ENCODE measurements around the gene UGT1A6.

The UGT1A6 gene

DNA sequence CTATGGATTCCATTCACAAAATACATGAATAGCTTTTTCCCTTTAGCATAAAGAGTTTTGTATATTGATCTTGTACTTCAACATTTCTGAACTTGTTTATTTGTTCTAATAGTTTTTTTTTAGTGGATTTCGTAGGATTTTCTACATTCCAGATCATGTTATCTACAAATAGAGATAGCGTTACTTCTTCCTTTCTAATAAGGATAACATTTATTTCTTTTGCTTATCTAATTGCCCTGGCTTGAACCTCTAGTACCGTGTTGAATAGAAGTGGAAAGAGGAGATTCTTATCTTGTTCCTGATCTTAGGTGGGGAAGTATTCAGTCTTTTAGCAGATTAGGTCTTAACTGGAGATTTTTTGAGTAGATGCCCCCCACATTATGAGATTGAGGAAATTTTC is 9.5 kb downstream of the UGT1A6 start:
- no peak for DNase-seq (ENCODE audit: low read depth)
- no peak overlapping the region for H3K4me3 ChIP-seq (ENCODE audit: control insufficient read depth, low read depth, low read length)
- TF ChIP-seq, protein P1, sequence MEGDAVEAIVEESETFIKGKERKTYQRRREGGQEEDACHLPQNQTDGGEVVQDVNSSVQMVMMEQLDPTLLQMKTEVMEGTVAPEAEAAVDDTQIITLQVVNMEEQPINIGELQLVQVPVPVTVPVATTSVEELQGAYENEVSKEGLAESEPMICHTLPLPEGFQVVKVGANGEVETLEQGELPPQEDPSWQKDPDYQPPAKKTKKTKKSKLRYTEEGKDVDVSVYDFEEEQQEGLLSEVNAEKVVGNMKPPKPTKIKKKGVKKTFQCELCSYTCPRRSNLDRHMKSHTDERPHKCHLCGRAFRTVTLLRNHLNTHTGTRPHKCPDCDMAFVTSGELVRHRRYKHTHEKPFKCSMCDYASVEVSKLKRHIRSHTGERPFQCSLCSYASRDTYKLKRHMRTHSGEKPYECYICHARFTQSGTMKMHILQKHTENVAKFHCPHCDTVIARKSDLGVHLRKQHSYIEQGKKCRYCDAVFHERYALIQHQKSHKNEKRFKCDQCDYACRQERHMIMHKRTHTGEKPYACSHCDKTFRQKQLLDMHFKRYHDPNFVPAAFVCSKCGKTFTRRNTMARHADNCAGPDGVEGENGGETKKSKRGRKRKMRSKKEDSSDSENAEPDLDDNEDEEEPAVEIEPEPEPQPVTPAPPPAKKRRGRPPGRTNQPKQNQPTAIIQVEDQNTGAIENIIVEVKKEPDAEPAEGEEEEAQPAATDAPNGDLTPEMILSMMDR (IDR thresholded peaks at IDR 0.05; ENCODE audit: control insufficient read depth, insufficient read depth, low read depth, low read length, missing control alignments): no peak

DNA sequence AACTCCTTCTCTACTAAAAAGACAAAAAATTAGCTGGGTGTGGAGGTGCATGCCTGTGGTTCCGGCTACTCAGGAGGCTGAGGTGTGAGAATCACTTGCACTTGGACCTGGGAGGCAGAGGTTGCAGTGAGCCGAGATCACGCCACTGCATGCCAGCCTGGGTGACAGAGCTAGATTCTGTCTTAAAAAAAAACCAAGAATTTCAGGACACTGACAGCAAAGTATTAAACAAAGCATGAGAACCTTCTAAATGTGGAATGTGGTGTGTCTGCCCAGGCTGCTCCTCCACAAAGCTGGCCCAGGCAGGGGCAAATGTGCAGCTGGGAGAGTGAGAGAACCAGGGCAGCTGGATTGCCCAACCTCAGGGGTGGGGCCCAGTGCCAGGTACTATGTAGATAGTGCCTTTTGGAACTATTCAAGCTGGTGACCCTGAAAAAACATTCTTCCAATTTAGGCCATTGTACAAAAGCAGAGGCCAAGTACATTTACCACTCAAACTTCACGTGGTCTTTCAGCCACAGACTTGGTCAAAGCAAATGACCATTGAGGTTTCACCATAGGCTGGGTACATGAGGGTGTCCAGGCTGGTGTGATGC is 13.3 kb downstream of the UGT1A6 start:
- TF ChIP-seq, protein P1 (IDR thresholded peaks at IDR 0.05; ENCODE audit: control insufficient read depth, insufficient read depth, low read depth, low read length, missing control alignments): no peak
- no peak overlapping the region for H3K4me3 ChIP-seq (ENCODE audit: control insufficient read depth, low read depth, low read length)
- no peak for DNase-seq (ENCODE audit: low read depth)

DNA sequence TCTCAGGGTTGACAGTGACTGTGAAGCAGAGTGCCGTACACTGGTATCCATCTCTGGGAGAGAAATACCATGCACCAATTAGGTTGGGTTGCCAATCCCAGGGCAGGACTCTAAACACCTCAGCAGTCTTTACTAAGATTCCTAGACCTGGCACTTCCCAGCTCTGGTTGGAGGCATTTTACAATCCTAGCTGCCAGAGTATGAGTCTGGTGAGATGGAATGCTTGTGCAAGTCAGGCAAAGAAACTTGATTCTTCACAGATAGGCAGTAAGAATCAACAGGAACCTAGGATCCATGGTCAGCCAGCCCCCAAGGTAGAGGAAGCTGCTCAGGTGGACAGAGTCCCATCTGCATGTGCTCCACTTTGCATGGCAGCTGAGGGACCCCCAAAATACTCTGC is 14.0 kb downstream of the UGT1A6 start:
- H3K4me3 ChIP-seq (ENCODE audit: control insufficient read depth, low read depth, low read length): no peak overlapping the region
- TF ChIP-seq, protein P1 (IDR thresholded peaks at IDR 0.05; ENCODE audit: control insufficient read depth, insufficient read depth, low read depth, low read length, missing control alignments): no peak
- DNase-seq (ENCODE audit: low read depth): peak; percentile 45

DNA sequence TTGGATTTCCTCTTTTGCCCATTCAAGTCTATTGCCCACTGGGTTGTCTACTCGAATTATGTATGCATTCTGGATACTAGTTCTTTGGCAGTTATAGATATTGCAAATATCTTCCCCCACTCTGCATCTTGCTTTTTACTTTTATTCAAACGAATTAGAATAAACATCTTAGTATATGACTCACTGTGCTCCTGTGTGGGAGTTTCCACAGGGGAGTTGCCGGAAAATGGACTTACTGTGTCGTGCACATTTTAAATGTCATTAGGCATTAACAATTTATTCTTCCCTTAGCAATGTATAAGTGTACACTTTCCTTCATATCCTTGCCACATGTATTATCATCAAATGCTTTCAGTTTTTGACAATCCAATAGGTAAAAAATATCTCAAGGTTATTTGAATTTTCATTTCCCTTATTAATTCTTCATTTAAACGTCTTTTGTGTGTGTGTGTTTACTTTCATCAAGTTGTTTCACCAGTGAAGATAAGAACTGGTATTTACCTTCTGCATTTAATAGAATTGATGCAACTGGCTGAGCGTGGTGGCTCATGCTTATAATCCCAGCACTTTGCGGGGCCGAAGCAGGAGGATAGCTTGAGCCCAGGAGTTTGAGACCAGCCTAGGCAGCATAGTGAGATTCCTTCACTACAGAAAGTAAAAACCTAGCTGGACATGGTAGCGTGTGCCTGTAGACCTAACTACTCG is 15.4 kb downstream of the UGT1A6 start:
- no peak overlapping the region for H3K4me3 ChIP-seq (ENCODE audit: control insufficient read depth, low read depth, low read length)
- no peak for DNase-seq (ENCODE audit: low read depth)
- TF ChIP-seq, protein P1 (IDR thresholded peaks at IDR 0.05; ENCODE audit: control insufficient read depth, insufficient read depth, low read depth, low read length, missing control alignments): no peak

DNA sequence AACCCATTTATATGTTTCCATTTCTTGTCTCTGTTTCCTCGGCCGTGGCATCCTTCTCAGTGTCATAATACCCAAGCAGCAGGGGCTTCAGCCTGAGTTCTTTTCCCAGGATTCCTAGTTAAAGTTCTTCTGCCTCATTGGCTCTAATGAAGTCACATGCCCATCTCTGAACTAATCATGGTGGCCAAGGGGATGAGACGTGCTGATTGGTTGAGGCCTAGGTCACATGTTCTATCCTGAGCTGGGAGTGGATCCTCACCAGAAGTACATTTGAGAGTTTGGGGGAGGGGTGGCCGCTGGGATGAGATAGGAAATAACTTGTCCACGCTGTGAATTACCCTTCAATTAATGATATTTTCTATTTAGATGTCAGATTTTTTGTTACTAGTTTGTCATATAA is 16.3 kb downstream of the UGT1A6 start:
- no peak overlapping the region for H3K4me3 ChIP-seq (ENCODE audit: control insufficient read depth, low read depth, low read length)
- TF ChIP-seq, protein P1 (IDR thresholded peaks at IDR 0.05; ENCODE audit: control insufficient read depth, insufficient read depth, low read depth, low read length, missing control alignments): no peak
- DNase-seq (ENCODE audit: low read depth): no peak

DNA sequence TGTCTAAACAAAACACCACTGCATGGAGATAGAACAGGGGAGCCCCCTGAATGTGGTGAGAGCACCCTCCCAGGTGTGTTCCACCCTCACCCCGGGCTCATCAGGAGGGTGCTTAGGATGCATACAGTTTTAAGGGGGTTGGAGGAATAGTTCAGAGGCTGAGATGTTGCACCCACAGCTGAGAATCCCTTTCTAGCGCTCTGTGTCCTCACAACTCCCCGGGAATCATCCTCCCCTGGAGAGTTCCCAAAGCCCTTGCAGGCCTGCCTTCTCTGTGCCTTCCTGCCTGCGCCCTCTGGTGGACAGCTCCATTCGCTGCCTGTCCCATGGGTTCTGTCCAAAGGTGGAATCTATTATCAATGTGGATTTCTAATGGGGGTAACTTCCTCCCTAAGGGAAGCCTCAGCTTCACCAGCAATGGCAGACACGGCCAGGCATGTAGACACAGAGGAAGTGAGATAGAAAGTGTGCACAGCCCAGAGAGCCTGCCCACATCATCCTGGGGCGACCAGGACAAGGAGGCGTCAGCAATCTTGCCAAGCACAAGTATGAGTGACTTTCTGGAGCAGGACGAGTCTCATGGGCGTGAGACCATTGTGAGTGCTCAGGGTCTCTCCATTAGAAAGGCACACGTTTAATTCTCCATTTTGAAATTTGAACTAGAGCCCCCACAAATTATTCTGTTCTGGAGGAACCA is 18.8 kb downstream of the UGT1A6 start:
- no peak overlapping the region for H3K4me3 ChIP-seq (ENCODE audit: control insufficient read depth, low read depth, low read length)
- TF ChIP-seq, protein P1 (IDR thresholded peaks at IDR 0.05; ENCODE audit: control insufficient read depth, insufficient read depth, low read depth, low read length, missing control alignments): peak; percentile 99
- DNase-seq (ENCODE audit: low read depth): no peak

Data from AG09309 (cell line).